RWPE2 (cell line): ENCODE results near the gene TANGO2.

Experiments used
- ATAC-seq: fragments of 200-7000 bp; cut with Tn5 transposase; 3 replicates; pipeline ENCODE4 v1.9.1; 2021; ENCODE audit warnings: low read depth
- DNase-seq: peaks from one replicate; pipeline ENCODE4 v3.0.0-alpha.2; 2020; ENCODE audit warnings: low spot score
- H3K27ac ChIP-seq: fragments of 450-650 bp; 2 replicates; pipeline ENCODE4 v1.5.1; 2017; ENCODE audit warnings: mild to moderate bottlenecking; ENCODE audit not compliant: poor library complexity, severe bottlenecking
- H3K27me3 ChIP-seq: fragments of 250-450 bp; sonication (Bioruptor Pico); 2 replicates; pipeline ENCODE4 v1.5.1; 2021; ENCODE audit warnings: mild to moderate bottlenecking, moderate library complexity; ENCODE audit not compliant: insufficient read depth, poor library complexity, severe bottlenecking
- H3K36me3 ChIP-seq: fragments of 250-450 bp; sonication (Bioruptor Pico); 2 replicates; pipeline ENCODE4 v1.5.1; 2020; ENCODE audit warnings: low read depth, mild to moderate bottlenecking, moderate library complexity
- H3K4me1 ChIP-seq: fragments of 250-450 bp; sonication (Bioruptor Pico); 2 replicates; pipeline ENCODE4 v1.5.1; 2021; ENCODE audit warnings: mild to moderate bottlenecking, moderate library complexity; ENCODE audit not compliant: insufficient read depth, poor library complexity, severe bottlenecking
- H3K4me3 ChIP-seq: fragments of 250-450 bp; sonication (Bioruptor Pico); 2 replicates; pipeline ENCODE4 v1.5.1; 2021; ENCODE audit warnings: mild to moderate bottlenecking, moderate library complexity; ENCODE audit not compliant: severe bottlenecking
- H3K9me3 ChIP-seq: fragments of 250-450 bp; sonication (Bioruptor Pico); 2 replicates; pipeline ENCODE4 v1.5.1; 2021; ENCODE audit warnings: mild to moderate bottlenecking, moderate library complexity; ENCODE audit not compliant: severe bottlenecking
- TF ChIP-seq, protein P1 (sequence below): fragments of 450-650 bp; IDR thresholded peaks from one replicate; pipeline ENCODE4 v1.5.1; 2017; ENCODE audit warnings: mild to moderate bottlenecking, moderate library complexity; ENCODE audit not compliant: poor library complexity, severe bottlenecking

TANGO2 gene

GRCh38 chr22:20092477-20092854 lies 71.6 kb downstream of the TANGO2 start:
- TF ChIP-seq, protein P1, sequence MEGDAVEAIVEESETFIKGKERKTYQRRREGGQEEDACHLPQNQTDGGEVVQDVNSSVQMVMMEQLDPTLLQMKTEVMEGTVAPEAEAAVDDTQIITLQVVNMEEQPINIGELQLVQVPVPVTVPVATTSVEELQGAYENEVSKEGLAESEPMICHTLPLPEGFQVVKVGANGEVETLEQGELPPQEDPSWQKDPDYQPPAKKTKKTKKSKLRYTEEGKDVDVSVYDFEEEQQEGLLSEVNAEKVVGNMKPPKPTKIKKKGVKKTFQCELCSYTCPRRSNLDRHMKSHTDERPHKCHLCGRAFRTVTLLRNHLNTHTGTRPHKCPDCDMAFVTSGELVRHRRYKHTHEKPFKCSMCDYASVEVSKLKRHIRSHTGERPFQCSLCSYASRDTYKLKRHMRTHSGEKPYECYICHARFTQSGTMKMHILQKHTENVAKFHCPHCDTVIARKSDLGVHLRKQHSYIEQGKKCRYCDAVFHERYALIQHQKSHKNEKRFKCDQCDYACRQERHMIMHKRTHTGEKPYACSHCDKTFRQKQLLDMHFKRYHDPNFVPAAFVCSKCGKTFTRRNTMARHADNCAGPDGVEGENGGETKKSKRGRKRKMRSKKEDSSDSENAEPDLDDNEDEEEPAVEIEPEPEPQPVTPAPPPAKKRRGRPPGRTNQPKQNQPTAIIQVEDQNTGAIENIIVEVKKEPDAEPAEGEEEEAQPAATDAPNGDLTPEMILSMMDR, result no peak
- peaks cover 5% of the 10 kb centered on the region for H3K9me3 ChIP-seq
- peaks cover 99% of the 10 kb centered on the region for H3K36me3 ChIP-seq
- DNase-seq (no peak), ATAC-seq (no peak)
- H3K27ac ChIP-seq, result no peak overlapping the region
- H3K27me3 ChIP-seq, result no peaks in the 10 kb centered on the region
- no peaks in the 10 kb centered on the region for H3K4me1 ChIP-seq
- H3K4me3 ChIP-seq, result no peak overlapping the region

GRCh38 chr22:20093418-20094196 lies 72.7 kb downstream of the TANGO2 start:
- peaks cover 99% of the 10 kb centered on the region for H3K36me3 ChIP-seq
- TF ChIP-seq, protein P1, result no peak
- ATAC-seq (no peak), DNase-seq (no peak)
- no peaks in the 10 kb centered on the region for H3K4me1 ChIP-seq
- H3K27me3 ChIP-seq, result no peaks in the 10 kb centered on the region
- H3K27ac ChIP-seq, result no peak overlapping the region
- no peak overlapping the region for H3K4me3 ChIP-seq
- peaks cover 5% of the 10 kb centered on the region for H3K9me3 ChIP-seq

GRCh38 chr22:20094197-20094807 lies 73.4 kb downstream of the TANGO2 start:
- H3K36me3 ChIP-seq, result peaks cover 99% of the 10 kb centered on the region
- no peak overlapping the region for H3K4me3 ChIP-seq
- H3K27ac ChIP-seq, result no peak overlapping the region
- TF ChIP-seq, protein P1, result no peak
- H3K4me1 ChIP-seq, result no peaks in the 10 kb centered on the region
- H3K27me3 ChIP-seq, result no peaks in the 10 kb centered on the region
- H3K9me3 ChIP-seq, result peaks cover 5% of the 10 kb centered on the region
- DNase-seq (no peak), ATAC-seq (no peak; the same call in 2 of the 3 replicates)

GRCh38 chr22:20095521-20095920 lies 74.6 kb downstream of the TANGO2 start:
- no peak overlapping the region for H3K27ac ChIP-seq
- no peaks in the 10 kb centered on the region for H3K27me3 ChIP-seq
- H3K9me3 ChIP-seq, result peaks cover 5% of the 10 kb centered on the region
- H3K36me3 ChIP-seq, result peaks cover 99% of the 10 kb centered on the region
- TF ChIP-seq, protein P1, result no peak
- ATAC-seq (no peak), DNase-seq (no peak)
- no peak overlapping the region for H3K4me3 ChIP-seq
- no peaks in the 10 kb centered on the region for H3K4me1 ChIP-seq
